HepG2 (cell line): ENCODE results near the gene ALDH1A1. TPM values are rescaled to one million over a fixed set of nuclear protein-coding genes. Genes with fewer than 3 reads are reported as not detected.

Experiments used
- DNMT3B ChIP-seq: conservative IDR thresholded peaks from 2 replicates; pipeline ENCODE4 v1.6.1; 2016; ENCODE audit warnings: missing biosample characterization, control low read depth
- FOXP4 ChIP-seq: sonication (generic); formaldehyde crosslinking; IDR thresholded peaks from 2 replicates; pipeline ENCODE4 v1.4.0; 2020; ENCODE audit warnings: missing genetic modification reagents
- GABPB1 ChIP-seq: IDR thresholded peaks from 2 replicates; pipeline ENCODE4 v1.6.1; 2016; ENCODE audit warnings: mild to moderate bottlenecking, missing genetic modification reagents, moderate library complexity, missing compliant biosample characterization
- HDAC1 ChIP-seq: sonication (generic); formaldehyde crosslinking; IDR thresholded peaks from 2 replicates; pipeline ENCODE4 v1.5.1; 2020; ENCODE audit warnings: mild to moderate bottlenecking, missing genetic modification reagents
- HMG20A ChIP-seq: IDR thresholded peaks from 2 replicates; pipeline ENCODE4 v1.6.1; 2016; ENCODE audit warnings: borderline replicate concordance
- LCORL ChIP-seq, 2 experiments: fragments of 450-650 bp in 1 of 2; sonication (generic) in 1 of 2; formaldehyde crosslinking in 1 of 2; IDR thresholded peaks; 2 replicates each; pipeline versions ENCODE4 v1.5.0 to v1.6.1; 2017 to 2020; ENCODE audit warnings: antibody characterized with exemption in 1 of 2, missing genetic modification reagents in 1 of 2
- MAZ ChIP-seq, 2 experiments: sonication (generic) in 1 of 2; formaldehyde crosslinking in 1 of 2; IDR thresholded peaks; 2 replicates each; pipeline versions ENCODE4 v1.5.0 to v1.6.1; 2012 to 2020; ENCODE audit warnings: low read depth in 2 of 2, mild to moderate bottlenecking in 2 of 2, borderline replicate concordance in 1 of 2, improper control_type of control experiment in 1 of 2, low read length in 1 of 2, missing genetic modification reagents in 1 of 2, moderate library complexity in 1 of 2
- MYC ChIP-seq: sonication (generic); formaldehyde crosslinking; IDR thresholded peaks from 2 replicates; pipeline ENCODE4 v1.9.0; 2021; ENCODE audit warnings: missing genetic modification reagents, borderline replicate concordance
- NCOA2 ChIP-seq: sonication (generic); formaldehyde crosslinking; IDR thresholded peaks from 2 replicates; pipeline ENCODE4 v1.8.0; 2022; ENCODE audit warnings: inconsistent platforms
- NR2F2 ChIP-seq: IDR thresholded peaks from 2 replicates; pipeline ENCODE4 v1.6.1; 2012; ENCODE audit warnings: low read depth, inconsistent platforms, borderline replicate concordance
- PATZ1 ChIP-seq: sonication (generic); formaldehyde crosslinking; IDR thresholded peaks from 2 replicates; pipeline ENCODE4 v1.4.0; 2020; ENCODE audit warnings: missing genetic modification reagents
- PLSCR1 ChIP-seq: sonication (generic); formaldehyde crosslinking; IDR thresholded peaks from 2 replicates; pipeline ENCODE4 v1.5.0; 2020; ENCODE audit warnings: missing genetic modification reagents, mild to moderate bottlenecking, borderline replicate concordance
- RBM22 ChIP-seq: fragments of 200-400 bp; formaldehyde crosslinking; optimal IDR thresholded peaks from 2 replicates; pipeline ENCODE3; 2017; ENCODE audit warnings: mild to moderate bottlenecking, low read length, moderate library complexity
- RCOR2 ChIP-seq: IDR thresholded peaks from 2 replicates; pipeline ENCODE4 v1.6.1; 2016; ENCODE audit warnings: missing biosample characterization, missing genetic modification reagents
- SALL1 ChIP-seq: sonication (generic); formaldehyde crosslinking; IDR thresholded peaks from 2 replicates; pipeline ENCODE4 v1.8.0; 2022; ENCODE audit warnings: mild to moderate bottlenecking, missing genetic modification reagents
- TP53 ChIP-seq: sonication (generic); formaldehyde crosslinking; conservative IDR thresholded peaks from 2 replicates; pipeline ENCODE4 v1.4.0; 2020; ENCODE audit warnings: missing genetic modification reagents
- ZNF17 ChIP-seq: sonication (generic); formaldehyde crosslinking; IDR thresholded peaks from 2 replicates; pipeline ENCODE4 v1.5.0; 2020; ENCODE audit warnings: mild to moderate bottlenecking, missing genetic modification reagents
- ZNF564 ChIP-seq: sonication (generic); formaldehyde crosslinking; IDR thresholded peaks from 2 replicates; pipeline ENCODE4 v1.8.1; 2023; ENCODE audit warnings: mild to moderate bottlenecking, missing genetic modification reagents
- ZNF710 ChIP-seq: sonication (generic); formaldehyde crosslinking; IDR thresholded peaks from 2 replicates; pipeline ENCODE4 v1.5.0; 2020; ENCODE audit warnings: mild to moderate bottlenecking, missing genetic modification reagents, borderline replicate concordance
- polyA plus RNA-seq, 8 experiments: library from polyadenylated mRNA; depleted of rRNA in 3 of 8; stranded (reverse) in 7 of 8; unstranded in 1 of 8; fragments of >200 nt; fragmentation: Illumina TruSeq in 4 of 8; extraction: Trizol in 4 of 8; gene quantifications; 2 replicates each; pipeline versions ENCODE4 v1.2.1 to v1.2.3, GENCODE V29; 2011 to 2016; ENCODE audit warnings: low read depth in 4 of 8, missing spikeins in 1 of 8, mixed read lengths in 1 of 8; ENCODE audit not compliant: insufficient read depth in 1 of 8
- total RNA-seq, 5 experiments: library from RNA; depleted of rRNA; stranded (reverse); fragments of >200 nt; fragmentation: Illumina TruSeq; extraction: Trizol; gene quantifications; 2 replicates each; pipeline ENCODE4 v1.2.3, GENCODE V29; 2016; ENCODE audit warnings: low read depth in 1 of 5
- TF ChIP-seq, protein P1 (sequence below): sonication (generic); formaldehyde crosslinking; IDR thresholded peaks from 2 replicates; pipeline ENCODE4 v1.4.0; 2020; ENCODE audit warnings: missing genetic modification reagents, low read depth, mild to moderate bottlenecking, borderline replicate concordance

The ALDH1A1 gene
- total and polyA plus RNA-seq, 2 of the 13 experiments (the other 11 are each of a cell fraction or from before 2014, with no cell fraction given), result 88.2 to 439 TPM

DNA sequence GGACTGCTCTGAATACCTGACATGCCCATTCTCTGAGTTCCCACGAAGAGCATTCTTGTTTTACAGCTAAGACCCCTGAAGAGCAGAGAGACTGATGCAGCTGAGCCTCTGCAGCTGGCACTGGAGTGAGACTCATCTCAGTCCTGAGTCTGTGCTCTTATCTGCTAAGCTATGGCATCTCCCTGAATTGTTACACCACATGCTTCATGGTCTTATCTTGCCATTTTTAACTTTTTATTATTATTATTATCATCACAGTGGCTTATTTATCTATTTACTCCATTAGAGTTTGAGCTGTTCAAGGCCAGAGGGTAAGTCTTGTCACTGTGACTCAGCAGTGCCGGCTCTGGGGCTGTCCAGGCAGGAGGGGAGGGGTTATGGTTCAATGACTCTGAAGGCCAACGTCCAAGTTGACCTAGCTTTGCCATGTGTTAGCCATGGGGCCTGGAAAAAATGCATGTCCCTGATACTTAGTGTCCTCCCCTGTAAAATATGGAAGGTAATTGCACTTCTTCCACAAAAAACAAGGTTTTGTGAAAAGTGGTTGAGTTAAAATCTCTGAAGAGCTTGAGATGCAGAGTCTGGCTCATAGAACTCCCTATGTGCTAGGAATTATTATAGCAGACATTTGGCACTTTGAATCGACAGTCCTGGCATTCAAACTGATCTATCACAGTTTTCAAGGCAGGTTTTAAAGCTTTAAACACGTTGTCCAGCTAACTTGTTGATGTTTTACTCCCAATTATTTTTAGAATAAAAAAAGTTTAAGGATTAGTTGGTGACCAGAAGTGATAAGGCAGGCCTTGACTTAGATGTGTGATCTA, 94.6 kb downstream of the ALDH1A1 start (continued):
- TF ChIP-seq, protein P1, sequence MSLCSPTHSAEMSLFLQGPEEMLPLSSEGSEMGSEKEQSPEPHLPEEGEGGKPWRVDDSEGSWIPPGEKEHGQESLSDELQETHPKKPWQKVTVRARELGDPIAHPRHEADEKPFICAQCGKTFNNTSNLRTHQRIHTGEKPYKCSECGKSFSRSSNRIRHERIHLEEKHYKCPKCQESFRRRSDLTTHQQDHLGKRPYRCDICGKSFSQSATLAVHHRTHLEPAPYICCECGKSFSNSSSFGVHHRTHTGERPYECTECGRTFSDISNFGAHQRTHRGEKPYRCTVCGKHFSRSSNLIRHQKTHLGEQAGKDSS (CRISPR knock-in tag), result peak; percentile 79; the same call in 1 of the 2 replicates
- TF ChIP-seq MAZ (IDR thresholded peaks at IDR 0.05; ENCODE audit: borderline replicate concordance, low read depth, low read length) (no peak), MAZ (CRISPR knock-in tag; IDR thresholded peaks at IDR 0.05; ENCODE audit: low read depth) (0 out of 2 replicates have a peak, but pooled peaks have one; percentile 63), NR2F2 (peak; percentile 52; the same call in 1 of the 2 replicates), HMG20A (CRISPR knock-in tag) (peak; percentile 70; the same call in 1 of the 2 replicates), MYC (CRISPR knock-in tag) (peak; percentile 91), ZNF710 (CRISPR knock-in tag) (peak; percentile 69; the same call in 1 of the 2 replicates), SALL1 (CRISPR knock-in tag) (peak; percentile 99), RBM22 (no peak), LCORL (IDR thresholded peaks at IDR 0.05) (no peak), LCORL (CRISPR knock-in tag; IDR thresholded peaks at IDR 0.05) (0 out of 2 replicates have a peak, but pooled peaks have one; percentile 30), DNMT3B (CRISPR knock-in tag) (peak; percentile 75; the same call in 1 of the 2 replicates), TP53 (CRISPR knock-in tag) (no peak), PLSCR1 (CRISPR knock-in tag) (no peak), NCOA2 (CRISPR knock-in tag) (peak; percentile 88), PATZ1 (peak; percentile 61), HDAC1 (peak; percentile 54), FOXP4 (CRISPR knock-in tag) (peak; percentile 74), ZNF17 (CRISPR knock-in tag) (no peak), GABPB1 (no peak; the same call in 1 of the 2 replicates), ZNF564 (0 out of 2 replicates have a peak, but pooled peaks have one; percentile 25), RCOR2 (CRISPR knock-in tag) (peak; percentile 42; the same call in 1 of the 2 replicates)
